ENCODE data around the gene PLEKHG4B.

PLEKHG4B gene

DNA sequence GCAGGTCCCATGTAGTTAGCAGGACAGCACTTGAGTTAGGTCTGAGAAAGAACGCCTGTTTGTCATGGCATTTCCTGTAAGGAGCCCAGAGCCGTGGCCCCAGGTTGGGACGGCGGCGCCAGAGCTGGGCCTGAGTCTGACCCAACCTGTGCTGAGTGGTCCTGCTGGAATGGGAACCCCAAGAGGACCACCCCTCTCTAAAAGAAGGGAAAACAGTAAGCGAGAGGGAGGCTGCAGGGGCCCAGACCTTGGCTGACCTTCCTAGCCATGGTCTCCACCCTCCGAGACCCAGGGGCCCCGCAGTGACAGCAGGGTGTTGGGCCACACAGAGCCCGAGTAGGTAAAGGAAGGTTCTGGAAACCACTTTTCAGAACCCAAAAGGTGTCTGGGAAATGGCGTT is 97.5 kb downstream of the PLEKHG4B start:
- Histone ChIP-seq H3K9me3 (ENCODE audit: insufficient read depth, low read length, severe bottlenecking) (no peaks in the 10 kb centered on the region), H4K20me1 (ENCODE audit: insufficient read depth, low read length) (0 out of 2 replicates have a peak, but pooled peaks cover 3% of the 10 kb centered on the region), H3K27me3 (ENCODE audit: insufficient read depth, low read length, poor library complexity) (no peaks in the 10 kb centered on the region), H3K4me1 (ENCODE audit: insufficient read depth, low read length) (peaks cover 9% of the 10 kb centered on the region), H3K36me3 (ENCODE audit: insufficient read depth, low read length) (no peaks in the 10 kb centered on the region), H3K79me2 (ENCODE audit: insufficient read depth, low read length) (no peaks in the 10 kb centered on the region), H2AFZ (ENCODE audit: low read depth, low read length) (no peak overlapping the region), H3K27ac (ENCODE audit: low read length) (no peak overlapping the region), H3K4me3 (ENCODE audit: low read depth in 1 of 2, low read length in 2 of 2) (no peak overlapping the region), H3K9ac (ENCODE audit: low read depth, low read length) (no peak overlapping the region), H3K4me2 (ENCODE audit: insufficient read depth, low read length) (no peak overlapping the region)
- no peak for ATAC-seq (ENCODE audit: insufficient read depth, low read depth)
- DNase-seq = no peak
- TF ChIP-seq, protein P1, sequence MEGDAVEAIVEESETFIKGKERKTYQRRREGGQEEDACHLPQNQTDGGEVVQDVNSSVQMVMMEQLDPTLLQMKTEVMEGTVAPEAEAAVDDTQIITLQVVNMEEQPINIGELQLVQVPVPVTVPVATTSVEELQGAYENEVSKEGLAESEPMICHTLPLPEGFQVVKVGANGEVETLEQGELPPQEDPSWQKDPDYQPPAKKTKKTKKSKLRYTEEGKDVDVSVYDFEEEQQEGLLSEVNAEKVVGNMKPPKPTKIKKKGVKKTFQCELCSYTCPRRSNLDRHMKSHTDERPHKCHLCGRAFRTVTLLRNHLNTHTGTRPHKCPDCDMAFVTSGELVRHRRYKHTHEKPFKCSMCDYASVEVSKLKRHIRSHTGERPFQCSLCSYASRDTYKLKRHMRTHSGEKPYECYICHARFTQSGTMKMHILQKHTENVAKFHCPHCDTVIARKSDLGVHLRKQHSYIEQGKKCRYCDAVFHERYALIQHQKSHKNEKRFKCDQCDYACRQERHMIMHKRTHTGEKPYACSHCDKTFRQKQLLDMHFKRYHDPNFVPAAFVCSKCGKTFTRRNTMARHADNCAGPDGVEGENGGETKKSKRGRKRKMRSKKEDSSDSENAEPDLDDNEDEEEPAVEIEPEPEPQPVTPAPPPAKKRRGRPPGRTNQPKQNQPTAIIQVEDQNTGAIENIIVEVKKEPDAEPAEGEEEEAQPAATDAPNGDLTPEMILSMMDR (IDR thresholded peaks at IDR 0.05; ENCODE audit: borderline replicate concordance, extremely low read depth, low read length, poor library complexity, severe bottlenecking) = no peak
- no peak for TF ChIP-seq EZH2 (IDR thresholded peaks at IDR 0.05; ENCODE audit: borderline replicate concordance, low read depth, low read length, severe bottlenecking)

DNA sequence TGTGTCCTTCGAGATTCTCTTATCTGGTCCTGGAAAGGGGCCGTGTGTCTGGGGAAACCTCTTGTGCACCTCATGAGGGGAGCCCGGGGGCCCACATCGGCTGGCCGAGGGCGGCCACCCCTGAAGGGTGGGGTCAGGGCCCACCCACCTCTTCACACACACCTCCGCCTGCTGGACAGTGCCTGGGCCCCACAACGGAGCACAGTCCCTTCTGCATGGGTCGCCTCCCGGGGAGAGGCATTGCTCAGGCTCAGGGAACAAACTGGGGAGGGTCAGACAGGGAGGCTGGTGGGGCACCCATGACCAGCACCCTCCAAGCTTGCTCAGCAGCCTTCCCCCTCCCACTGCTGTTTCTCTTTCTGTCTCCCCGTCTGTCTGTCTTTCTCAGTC is 98.0 kb downstream of the PLEKHG4B start:
- H3K27me3 ChIP-seq (ENCODE audit: insufficient read depth, low read length, poor library complexity) = no peaks in the 10 kb centered on the region
- no peak for ATAC-seq (ENCODE audit: insufficient read depth, low read depth)
- DNase-seq = no peak
- H3K4me3 ChIP-seq (ENCODE audit: low read depth in 1 of 2, low read length in 2 of 2) = no peak overlapping the region
- no peak for TF ChIP-seq EZH2 (IDR thresholded peaks at IDR 0.05; ENCODE audit: borderline replicate concordance, low read depth, low read length, severe bottlenecking)
- TF ChIP-seq, protein P1 (IDR thresholded peaks at IDR 0.05; ENCODE audit: borderline replicate concordance, extremely low read depth, low read length, poor library complexity, severe bottlenecking) = no peak
- no peak overlapping the region for H3K27ac ChIP-seq (ENCODE audit: low read length)
- no peak overlapping the region for H3K4me2 ChIP-seq (ENCODE audit: insufficient read depth, low read length)
- no peaks in the 10 kb centered on the region for H3K9me3 ChIP-seq (ENCODE audit: insufficient read depth, low read length, severe bottlenecking)
- H2AFZ ChIP-seq (ENCODE audit: low read depth, low read length) = no peak overlapping the region
- no peaks in the 10 kb centered on the region for H3K36me3 ChIP-seq (ENCODE audit: insufficient read depth, low read length)
- no peaks in the 10 kb centered on the region for H3K79me2 ChIP-seq (ENCODE audit: insufficient read depth, low read length)
- H3K4me1 ChIP-seq (ENCODE audit: insufficient read depth, low read length) = peaks cover 9% of the 10 kb centered on the region
- no peak overlapping the region for H3K9ac ChIP-seq (ENCODE audit: low read depth, low read length)
- 0 out of 2 replicates have a peak, but pooled peaks cover 3% of the 10 kb centered on the region for H4K20me1 ChIP-seq (ENCODE audit: insufficient read depth, low read length)

DNA sequence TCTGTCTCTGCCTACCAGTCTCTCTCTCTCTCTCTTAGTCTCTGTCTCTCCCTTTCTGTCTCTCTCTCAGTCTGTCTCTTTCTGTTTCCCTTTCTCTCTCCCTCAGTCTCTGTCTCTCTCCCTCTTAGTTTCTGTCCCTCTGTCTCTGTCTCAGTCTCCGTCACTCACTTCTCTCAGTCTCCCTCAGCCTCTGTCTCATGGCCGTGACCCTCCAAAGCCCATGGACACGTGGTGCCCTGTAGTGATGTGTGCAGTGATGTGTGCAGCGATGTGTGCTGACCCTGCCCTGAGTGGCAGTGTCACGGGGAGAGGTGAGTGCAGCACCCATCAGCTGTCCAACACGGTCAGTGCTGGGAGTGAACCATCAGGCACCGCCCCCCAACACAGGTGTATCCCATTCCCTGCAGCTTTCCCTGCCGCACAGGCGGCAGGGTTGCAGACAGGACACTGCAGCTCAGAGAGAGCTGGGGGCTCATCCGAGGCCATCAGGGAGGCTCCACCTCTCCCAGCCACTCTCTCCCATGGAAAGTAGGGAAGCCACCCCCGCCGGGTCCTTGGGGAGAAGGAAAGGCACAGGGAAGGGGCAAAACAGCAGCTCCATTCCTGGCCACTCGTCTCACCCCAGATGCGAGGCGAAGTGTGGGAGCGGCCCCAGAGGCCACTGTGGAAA is 98.5 kb downstream of the PLEKHG4B start:
- Histone ChIP-seq H3K4me3 (ENCODE audit: low read depth in 1 of 2, low read length in 2 of 2) (no peak overlapping the region), H3K36me3 (ENCODE audit: insufficient read depth, low read length) (no peaks in the 10 kb centered on the region), H3K9ac (ENCODE audit: low read depth, low read length) (no peak overlapping the region), H4K20me1 (ENCODE audit: insufficient read depth, low read length) (0 out of 2 replicates have a peak, but pooled peaks cover 3% of the 10 kb centered on the region), H3K79me2 (ENCODE audit: insufficient read depth, low read length) (no peaks in the 10 kb centered on the region), H2AFZ (ENCODE audit: low read depth, low read length) (no peak overlapping the region), H3K27me3 (ENCODE audit: insufficient read depth, low read length, poor library complexity) (no peaks in the 10 kb centered on the region), H3K27ac (ENCODE audit: low read length) (no peak overlapping the region), H3K4me2 (ENCODE audit: insufficient read depth, low read length) (no peak overlapping the region), H3K9me3 (ENCODE audit: insufficient read depth, low read length, severe bottlenecking) (no peaks in the 10 kb centered on the region), H3K4me1 (ENCODE audit: insufficient read depth, low read length) (peaks cover 9% of the 10 kb centered on the region)
- no peak for ATAC-seq (ENCODE audit: insufficient read depth, low read depth)
- DNase-seq = no peak
- no peak for TF ChIP-seq EZH2 (IDR thresholded peaks at IDR 0.05; ENCODE audit: borderline replicate concordance, low read depth, low read length, severe bottlenecking)
- TF ChIP-seq, protein P1 (IDR thresholded peaks at IDR 0.05; ENCODE audit: borderline replicate concordance, extremely low read depth, low read length, poor library complexity, severe bottlenecking) = no peak
